ENCODE data around the gene HAUS5. TPM values are rescaled to one million over a fixed set of nuclear protein-coding genes. Genes with fewer than 3 reads are reported as not detected.
"Not testable (repeated sequence)": the region's sequence is repeated elsewhere in the genome, so short reads cannot be mapped to it uniquely, and the experiment has no call there.

Gene HAUS5
- total RNA-seq, 1 donor from 2014 or later = 4.8 TPM

GRCh38 chr19:35643255-35644205 is 31.0 kb downstream of the HAUS5 start:
- peak; percentile 79 for DNase-seq

GRCh38 chr19:35644206-35644986 is 31.9 kb downstream of the HAUS5 start:
- DNase-seq = peak; percentile 93

- peak; percentile 51 for DNase-seq
Measured at GRCh38 chr19:35644987-35645679, 32.6 kb downstream of the HAUS5 start.

- no peak for DNase-seq
Measured at GRCh38 chr19:35645680-35646511, 33.4 kb downstream of the HAUS5 start.

- peak; percentile 96 for DNase-seq
Measured at GRCh38 chr19:35648017-35648961, 35.8 kb downstream of the HAUS5 start, which contains the start of gene COX6B1. TSS of gene COX6B1 (plus strand) at chr19:35648323. CDS start at chr19:35651244, 2,921 bp downstream.

- no peak for DNase-seq
Measured at GRCh38 chr19:35650581-35650980, 38.0 kb downstream of the HAUS5 start.

- DNase-seq = not testable (repeated sequence)
Measured at GRCh38 chr19:35654828-35655227, 42.3 kb downstream of the HAUS5 start.

- no peak for DNase-seq
Measured at GRCh38 chr19:35655600-35655999, 43.1 kb downstream of the HAUS5 start.

- DNase-seq = no peak
Measured at GRCh38 chr19:35656700-35657099, 44.2 kb downstream of the HAUS5 start.

- no peak for DNase-seq
Measured at GRCh38 chr19:35657904-35658700, 45.6 kb downstream of the HAUS5 start.

- DNase-seq = no peak
Measured at GRCh38 chr19:35661995-35662340, 49.4 kb downstream of the HAUS5 start.

GRCh38 chr19:35663981-35664380 is 51.4 kb downstream of the HAUS5 start:
- DNase-seq = no peak

- no peak for DNase-seq
Measured at GRCh38 chr19:35665157-35665556, 52.6 kb downstream of the HAUS5 start.

GRCh38 chr19:35665604-35666003 is 53.1 kb downstream of the HAUS5 start:
- no peak for DNase-seq

GRCh38 chr19:35666251-35666913 is 53.8 kb downstream of the HAUS5 start, which contains the start of gene UPK1A:
TSS of gene UPK1A (plus strand) at chr19:35666517. CDS start at chr19:35666813, 296 bp downstream.
- no peak for DNase-seq

- no peak for DNase-seq
Measured at GRCh38 chr19:35669566-35669965, 57.0 kb downstream of the HAUS5 start.

- DNase-seq = no peak
Measured at GRCh38 chr19:35669974-35670373, 57.4 kb downstream of the HAUS5 start.

- no peak for DNase-seq
Measured at GRCh38 chr19:35670686-35671085, 58.2 kb downstream of the HAUS5 start.

- DNase-seq = no peak
Measured at GRCh38 chr19:35671818-35672217, 59.3 kb downstream of the HAUS5 start.
